HG02943 (cell line): ENCODE measurements around the gene BCL2L13.

Experiments used
- ATAC-seq: cut with Tn5 transposase; IDR thresholded peaks from one replicate; pipeline ENCODE4 v1.9.1; 2021; ENCODE audit warnings: mild to moderate bottlenecking, low read depth, moderate library complexity; ENCODE audit not compliant: unreplicated experiment

The BCL2L13 gene, protein sequence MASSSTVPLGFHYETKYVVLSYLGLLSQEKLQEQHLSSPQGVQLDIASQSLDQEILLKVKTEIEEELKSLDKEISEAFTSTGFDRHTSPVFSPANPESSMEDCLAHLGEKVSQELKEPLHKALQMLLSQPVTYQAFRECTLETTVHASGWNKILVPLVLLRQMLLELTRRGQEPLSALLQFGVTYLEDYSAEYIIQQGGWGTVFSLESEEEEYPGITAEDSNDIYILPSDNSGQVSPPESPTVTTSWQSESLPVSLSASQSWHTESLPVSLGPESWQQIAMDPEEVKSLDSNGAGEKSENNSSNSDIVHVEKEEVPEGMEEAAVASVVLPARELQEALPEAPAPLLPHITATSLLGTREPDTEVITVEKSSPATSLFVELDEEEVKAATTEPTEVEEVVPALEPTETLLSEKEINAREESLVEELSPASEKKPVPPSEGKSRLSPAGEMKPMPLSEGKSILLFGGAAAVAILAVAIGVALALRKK

DNA sequence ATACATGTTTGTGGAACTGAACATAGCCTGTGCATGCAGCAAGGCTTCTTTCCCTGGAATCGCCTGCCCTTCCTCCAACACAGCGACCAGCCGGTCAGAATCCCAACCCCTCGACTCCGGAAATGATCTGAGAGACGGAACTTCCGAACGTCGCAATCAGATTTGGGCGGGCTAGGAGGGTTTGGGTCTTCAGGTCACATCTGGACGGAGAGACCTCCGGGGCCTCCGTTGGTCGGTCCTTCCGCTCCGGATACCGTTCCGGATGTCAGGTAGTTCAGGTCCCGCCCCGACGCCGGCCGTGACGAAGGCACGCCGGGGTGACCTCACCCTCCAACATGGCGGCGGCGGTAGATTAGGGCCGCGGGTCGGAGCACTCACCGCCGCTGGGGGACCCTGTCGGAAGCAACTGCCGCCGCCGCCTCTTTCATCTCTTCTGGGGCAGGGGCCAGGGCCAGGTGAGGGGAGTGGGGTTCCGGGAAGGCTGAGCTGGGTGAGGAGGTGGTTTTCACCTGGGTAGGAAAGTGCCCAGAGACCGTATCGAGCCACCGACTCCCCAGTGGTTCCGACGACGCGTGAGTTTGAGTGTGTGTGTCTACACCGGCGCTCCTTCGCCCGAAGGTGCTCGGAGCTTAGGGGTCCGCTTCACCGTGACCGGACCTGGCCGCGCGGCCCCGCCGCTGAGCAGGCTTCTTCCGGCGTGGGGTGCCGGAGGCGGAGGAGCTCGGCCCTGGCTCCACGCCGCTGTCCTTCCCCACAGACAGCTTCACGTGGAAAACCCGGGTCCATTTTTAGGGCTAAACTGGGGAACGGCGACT lies at the start of gene BCL2L13:
BCL2L13 (plus strand) TSS at position 326 of the 815 bp plus-strand sequence. CDS start 16,955 bp downstream, outside the sequence.
- ATAC-seq, result peak; percentile 86

DNA sequence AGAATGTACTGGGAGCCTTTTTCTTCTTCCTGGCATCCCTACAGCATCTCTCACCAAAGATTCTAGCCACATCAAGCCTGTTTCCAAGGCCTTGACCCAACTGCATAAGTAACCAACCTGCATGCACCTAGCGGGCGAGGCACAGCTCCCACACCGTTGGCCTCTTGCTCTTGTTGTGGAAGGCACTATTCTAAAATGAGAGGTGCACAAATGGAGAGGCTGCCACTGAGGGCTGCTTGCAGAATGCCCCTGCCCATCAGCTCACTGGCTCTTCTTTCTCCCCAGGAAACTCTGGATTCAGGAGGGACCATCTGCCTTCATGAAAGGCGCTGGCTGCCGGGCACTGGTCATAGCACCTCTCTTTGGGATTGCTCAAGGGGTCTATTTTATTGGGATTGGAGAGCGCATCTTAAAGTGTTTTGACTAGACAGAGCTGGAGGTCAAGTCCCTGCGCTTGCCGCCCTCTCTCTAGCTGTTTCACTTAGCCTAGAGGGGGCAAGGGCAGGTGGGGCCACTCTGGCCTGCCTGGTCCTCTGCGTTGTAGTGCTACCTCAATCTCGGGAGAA lies 48.7 kb upstream of the BCL2L13 start:
- no peak for ATAC-seq

DNA sequence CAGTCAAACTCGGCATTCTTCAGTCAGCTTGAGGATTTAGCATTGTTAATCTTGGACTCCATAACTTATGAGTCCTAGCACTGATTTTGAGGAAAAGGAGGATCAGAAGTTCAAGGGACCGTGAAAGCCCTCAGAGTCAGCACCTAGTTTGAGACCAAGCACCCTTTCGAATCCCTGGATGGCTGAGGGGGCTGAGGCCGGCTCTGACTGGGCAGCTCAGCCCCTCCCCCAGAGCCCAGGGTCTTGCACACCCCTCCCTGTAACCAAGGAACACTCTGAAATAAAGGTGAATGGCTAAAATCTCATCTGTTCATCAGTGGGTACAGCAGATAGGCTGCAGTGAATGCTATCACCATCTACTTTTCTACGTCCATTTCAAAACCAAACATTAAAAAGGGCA lies 48.0 kb upstream of the BCL2L13 start:
- no peak for ATAC-seq

DNA sequence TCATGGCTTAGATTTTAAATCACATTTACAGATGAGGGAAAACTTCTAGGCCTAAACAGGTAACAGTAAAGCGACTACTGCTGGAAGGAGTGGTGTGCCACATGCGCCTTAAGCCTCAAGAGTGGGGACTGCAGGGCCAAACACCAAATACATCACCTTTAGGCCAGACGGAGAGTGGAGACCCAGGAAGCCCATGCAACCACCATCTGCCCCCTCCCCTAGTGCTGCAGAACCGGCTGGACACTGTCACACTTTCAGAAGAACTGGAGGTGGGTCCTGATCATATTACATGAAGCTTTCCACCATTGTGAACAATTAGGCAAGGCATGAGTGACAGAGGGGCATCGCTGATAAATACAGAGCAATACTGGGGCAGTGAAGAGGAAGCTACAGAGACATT lies 46.4 kb upstream of the BCL2L13 start:
- no peak for ATAC-seq

DNA sequence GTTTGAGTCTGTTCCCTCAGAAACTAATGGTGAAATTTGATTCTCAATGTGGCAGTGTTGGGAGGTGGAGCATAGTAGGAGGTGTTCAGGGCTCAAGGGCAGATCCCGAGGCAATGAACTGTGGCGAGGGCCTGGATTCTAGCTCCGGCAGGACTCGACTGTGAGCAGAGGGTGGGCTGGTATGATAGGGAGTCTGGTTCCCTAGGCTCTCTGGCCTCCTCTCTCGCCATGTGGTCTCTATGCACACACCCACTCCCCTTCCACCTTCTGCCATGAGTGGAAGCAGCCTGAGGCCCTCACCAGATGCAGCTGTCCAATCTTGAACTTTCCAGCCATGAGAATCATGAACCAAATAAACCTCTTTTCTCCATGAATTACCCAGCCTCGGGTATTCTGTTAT lies 42.3 kb upstream of the BCL2L13 start:
- no peak for ATAC-seq

DNA sequence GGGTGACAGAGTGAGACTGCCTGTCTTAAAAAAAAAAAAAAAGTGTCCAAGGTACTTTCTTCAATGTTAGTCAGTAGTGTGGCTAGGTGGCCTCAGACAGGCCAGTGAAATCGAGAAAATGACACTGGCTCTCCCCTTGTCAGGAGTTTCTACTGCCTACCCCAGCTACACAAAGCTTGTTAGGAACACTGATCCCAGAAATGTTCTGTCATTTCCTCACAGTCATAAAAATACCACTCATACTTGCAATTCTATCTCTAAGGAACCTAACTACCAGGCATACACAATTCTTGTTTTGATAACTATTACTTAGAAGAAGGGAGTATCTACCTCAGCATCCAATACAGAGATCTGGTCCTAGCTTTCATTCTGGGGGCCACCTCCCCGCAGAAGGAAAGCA lies 41.3 kb upstream of the BCL2L13 start:
- ATAC-seq, result no peak

DNA sequence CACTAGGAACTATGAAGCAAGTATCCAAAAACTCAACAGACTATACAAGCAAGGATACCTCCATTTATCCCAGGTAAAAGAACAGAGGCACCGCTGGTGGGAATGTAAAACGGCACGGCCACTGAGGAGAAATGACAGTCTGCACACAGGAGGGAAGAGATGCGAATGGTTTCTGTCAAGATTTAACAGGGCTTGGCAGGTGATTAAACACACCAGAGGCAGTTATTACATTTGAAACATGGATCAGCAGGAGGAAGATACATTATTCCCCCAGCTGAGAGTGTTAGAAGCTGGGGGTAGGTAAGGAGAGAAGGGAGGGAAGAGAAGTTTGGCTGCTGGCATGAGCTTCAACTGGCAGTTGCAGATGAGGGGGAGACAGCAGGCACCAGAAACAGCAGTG lies 40.2 kb upstream of the BCL2L13 start:
- no peak for ATAC-seq

DNA sequence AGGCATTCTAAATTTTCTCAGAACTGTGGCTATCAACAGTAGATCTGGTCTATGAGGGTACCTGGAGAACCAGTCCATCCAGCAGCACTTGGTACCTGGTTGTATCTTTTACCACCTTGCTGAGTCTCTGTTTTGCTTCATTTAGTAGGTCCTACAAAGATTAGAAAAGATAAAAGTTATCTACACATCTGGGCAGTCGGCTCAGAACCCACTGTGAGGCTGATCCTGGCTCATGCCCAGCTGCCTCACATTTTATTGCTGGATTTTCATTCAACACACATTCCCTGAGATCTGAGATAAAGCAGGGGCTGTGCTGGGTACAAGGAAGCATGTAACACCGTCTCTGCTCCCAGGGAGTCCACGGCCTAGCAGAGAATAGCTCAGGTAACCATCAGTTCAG lies 37.5 kb upstream of the BCL2L13 start:
- ATAC-seq, result no peak

DNA sequence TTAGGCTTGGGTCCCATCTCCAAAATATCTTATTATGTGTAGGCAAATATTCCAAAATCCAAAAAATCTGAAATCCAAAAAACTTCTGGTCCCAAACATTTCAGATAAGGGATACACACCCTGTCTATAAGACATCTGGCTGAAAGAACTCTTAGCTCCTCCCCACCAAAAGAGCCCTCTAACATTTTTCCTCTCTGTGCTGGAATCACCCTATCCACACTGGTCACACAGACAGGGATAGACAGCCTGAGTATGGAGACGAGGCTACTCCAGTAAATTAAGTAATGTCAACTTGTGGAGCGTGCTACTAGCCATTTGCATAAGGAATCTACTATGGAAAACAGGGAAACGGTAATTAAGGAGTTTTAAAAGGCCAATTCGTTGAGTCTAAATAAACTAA lies 34.9 kb upstream of the BCL2L13 start:
- no peak for ATAC-seq

DNA sequence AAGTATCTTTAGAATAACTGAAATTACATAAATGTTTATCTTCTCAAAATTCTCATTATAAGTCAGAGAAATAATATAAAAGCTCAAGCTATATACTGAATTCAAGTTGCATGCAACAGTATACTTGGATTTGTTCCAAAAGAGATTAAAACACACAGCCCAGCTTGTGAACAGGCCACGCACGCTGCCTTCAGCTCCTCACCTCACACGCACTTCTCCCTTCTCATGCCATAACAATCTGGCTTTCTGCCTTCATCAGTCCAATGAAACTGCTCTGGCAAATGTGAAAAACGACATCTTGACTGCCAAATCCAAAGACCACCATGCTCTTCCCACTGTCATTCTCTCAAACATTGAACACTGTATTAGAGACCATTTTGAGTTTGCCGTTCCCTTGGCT lies 32.1 kb upstream of the BCL2L13 start:
- no peak for ATAC-seq

DNA sequence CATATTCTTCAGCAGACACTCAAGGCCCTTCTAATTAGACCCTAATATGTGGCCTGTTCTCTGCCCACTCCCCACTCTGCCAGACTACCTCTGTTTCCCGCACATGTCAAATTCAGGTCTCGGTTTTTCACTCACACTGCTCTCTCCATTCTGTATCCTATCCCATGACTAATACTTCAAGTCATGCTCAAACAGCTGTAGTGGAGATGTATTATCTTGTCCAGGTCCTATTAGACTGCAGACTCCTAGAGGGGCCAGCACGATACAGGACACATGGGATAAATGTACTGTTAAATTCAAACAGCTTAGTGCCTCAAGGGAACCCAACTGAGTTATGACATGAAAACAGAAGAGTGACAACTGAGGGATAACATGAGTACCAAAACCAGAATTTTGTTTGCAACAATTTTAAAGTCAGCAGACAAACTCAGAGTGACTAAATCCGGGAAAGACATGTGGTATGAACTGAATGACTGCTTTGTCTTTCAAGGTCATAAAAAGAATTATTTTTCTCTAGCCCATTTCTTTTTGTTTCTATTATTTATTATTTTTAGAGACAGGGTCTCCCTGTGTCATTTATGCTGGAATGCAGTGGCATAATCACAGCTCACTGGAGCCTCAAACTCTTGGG lies 30.6 kb upstream of the BCL2L13 start:
- ATAC-seq, result no peak

DNA sequence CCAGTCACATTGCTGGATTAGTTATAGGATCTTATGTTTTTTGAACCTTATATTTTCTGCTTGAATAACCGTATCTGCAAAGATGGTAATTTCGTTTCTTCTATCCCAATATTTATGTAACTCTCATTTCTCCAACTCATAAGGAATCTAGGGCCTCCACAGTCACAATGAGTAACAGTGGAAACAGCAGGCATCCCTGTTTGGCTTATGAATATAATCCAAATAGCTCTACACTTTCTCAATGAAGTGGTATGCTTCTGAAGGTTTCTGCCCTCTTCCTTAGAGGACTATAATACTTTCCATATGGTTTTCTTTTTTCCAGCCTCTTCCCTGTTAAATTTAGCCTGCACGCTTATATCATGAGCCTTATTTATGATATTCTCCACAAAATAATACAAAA lies 26.5 kb upstream of the BCL2L13 start:
- ATAC-seq, result no peak

DNA sequence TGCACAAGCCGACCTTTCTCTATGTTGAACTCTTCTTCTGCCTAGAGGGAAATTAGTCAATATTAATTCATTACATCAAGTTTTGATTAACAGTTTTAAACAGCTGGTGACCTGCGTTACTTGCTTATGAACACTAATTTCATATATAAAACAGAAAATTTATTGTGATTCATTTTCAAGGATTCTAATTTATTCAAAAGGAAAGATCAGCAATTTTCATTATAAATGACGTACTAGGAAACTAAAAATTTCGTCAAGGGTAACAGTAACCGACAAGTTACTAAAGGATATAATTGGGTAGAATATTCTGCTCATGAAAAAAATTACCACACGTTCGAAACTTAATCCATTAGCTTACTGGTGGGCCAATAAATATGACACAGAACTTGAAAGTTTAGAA lies 25.3 kb upstream of the BCL2L13 start:
- ATAC-seq, result no peak

DNA sequence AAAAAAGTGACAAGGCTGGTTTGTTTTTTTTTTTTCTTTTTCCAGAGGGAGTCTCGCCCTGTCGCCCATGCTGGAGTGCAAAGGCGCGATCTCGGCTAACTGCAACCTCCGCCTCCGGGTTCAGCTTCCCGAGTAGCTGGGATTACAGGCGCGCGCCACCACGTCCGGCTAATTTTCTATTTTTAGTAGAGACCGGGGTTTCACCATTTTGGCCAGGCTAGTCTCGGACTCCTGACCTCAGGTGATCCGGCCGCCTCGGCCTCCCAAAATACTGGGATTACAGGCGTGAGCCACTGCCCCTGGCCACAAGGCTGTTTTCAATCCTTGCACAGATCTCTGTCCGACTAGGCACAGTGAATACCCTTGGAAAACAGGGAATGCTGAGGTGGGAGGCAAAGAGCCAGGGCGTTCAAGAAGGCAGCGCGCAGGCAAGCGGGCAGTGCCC lies 10.6 kb upstream of the BCL2L13 start:
- no peak for ATAC-seq

DNA sequence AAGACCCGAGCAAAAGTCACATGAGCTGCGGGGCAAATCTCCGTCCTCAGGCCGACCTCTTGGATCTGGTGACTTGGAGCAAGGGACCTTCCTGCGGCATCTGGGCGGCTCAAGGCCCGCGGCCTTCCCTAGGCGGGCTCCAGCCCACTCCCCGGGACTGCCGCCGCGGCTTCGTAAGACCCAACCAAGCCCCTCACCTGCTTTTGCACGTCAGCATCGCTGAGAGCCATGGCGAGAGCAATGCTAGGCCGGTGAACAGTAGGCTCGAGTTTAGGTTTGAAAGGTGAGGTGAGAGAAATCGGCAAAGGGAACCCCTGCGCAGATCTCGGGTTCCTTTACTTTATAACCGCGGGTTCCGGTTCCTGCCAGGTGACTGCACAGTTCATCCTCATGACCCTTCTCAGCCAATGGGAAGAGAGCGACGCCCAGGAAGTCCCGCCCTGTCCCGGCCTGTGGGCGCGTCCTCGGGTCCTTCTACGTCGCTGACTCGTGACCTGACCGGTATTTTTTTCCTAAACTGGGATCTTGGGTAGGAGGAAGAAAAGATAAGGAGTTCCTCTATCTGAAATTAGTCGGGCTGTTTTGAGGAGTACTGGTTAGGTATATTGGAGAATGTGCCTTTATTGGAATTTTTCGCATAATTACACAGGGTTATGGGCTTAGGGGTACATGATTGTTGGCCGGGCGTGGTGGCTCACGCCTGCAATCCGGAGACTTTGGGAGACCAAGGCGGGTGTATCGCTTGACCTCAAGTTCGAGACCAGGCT lies 10.0 kb upstream of the BCL2L13 start, which contains the start of gene ATP6V1E1:
ATP6V1E1 (minus strand) TSS at position 344 of the 767 bp plus-strand sequence; CDS start at position 230, 114 bp downstream.
- ATAC-seq, result peak; percentile 98

DNA sequence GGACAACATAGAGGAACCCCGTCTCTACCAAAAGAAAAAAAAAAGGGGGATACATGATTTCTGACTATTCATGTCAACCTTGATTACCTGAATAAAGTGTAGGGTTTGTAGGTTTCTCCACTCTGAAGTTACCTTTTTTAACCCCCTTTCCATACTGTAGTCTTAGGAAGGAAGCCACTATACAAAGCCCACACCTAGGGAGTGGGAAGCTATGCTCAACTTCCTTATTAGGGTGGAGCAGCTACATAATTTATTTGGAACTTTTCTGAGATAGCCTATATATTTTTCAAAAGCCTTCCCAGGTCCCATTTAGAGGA lies 9.4 kb upstream of the BCL2L13 start:
- ATAC-seq, result no peak

DNA sequence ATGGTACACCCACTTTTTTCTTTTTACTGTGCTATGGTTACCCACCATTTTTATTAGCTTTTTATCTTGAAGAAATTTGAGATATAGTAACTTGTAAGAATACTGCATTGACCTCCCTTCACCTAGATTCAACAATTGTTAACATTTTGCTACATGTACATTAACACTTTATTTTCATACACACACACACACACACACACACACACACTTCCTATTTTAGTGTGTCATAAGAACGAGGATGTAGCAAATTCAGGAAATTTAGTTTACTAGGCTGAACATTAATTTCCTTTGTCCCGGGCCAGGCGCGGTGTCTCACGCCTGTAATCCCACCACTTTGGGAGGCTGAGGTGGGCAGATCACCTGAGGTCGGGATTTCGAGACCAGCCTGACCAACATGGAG lies 8.9 kb upstream of the BCL2L13 start:
- ATAC-seq, result no peak

DNA sequence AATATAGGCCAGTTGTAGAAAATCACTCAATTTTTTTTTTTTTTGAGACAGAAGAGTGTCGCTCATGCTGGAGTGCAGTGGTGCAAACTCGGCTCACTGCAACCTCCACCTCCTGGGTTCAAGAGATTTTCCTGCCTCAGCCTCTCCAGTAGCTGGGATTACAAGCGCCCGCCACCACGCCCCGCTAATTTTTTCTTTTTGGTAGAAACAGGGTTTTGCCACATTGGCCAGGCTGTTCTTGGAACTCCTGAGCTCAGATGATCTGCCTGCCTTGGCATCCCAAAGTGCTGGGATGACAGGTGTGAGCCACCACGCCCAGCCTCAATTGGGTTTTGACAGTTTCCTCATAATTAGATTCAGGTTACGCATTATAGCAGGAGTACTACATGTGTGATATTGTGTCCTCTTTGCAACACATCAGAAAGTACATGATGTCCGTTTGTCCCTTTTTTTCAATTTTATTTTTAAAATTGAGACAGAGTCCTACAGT lies 7.4 kb upstream of the BCL2L13 start:
- no peak for ATAC-seq

DNA sequence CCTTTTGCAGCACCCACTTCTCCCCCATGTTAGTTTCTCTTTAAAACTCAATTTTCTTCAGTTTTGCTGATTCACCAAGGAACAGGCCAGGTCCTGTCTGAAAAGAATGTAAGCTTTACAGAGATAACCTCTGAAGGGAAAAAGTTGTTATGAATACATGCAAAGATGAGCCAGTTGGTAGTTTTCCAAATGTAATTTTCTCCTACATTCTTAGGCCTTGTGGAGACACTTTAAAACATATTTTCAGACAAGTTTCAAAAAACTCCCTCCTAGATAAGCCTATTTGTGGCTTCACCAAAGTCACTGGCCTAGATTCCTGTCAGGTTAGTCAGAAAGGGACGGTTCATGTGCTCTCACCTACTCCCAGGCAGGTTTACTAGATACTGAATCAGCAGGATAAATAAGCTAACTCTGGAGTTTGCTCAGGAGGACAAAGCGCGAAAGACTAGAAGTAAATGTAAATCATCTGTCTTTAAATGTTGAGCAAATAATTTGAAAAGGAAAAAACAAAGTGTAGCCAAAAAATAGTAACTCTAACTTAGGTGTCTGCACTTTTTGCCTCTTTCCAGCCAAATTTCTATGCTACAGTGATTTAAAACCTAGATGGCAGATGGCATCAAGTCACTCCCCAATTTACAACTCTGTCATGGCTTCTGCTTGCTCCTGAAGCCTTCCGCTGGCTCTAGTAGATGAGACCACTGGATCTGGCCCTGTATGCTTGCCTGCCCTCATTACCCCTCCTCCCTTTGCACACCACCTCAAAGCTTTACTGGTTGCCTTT lies 5.2 kb upstream of the BCL2L13 start:
- ATAC-seq, result no peak
